SK-N-SH (cell line): Measurements from ENCODE around the gene PTPN23. TPM values are rescaled to one million over a fixed set of nuclear protein-coding genes. Genes with fewer than 3 reads are reported as not detected.

Source experiments
- CTCF ChIA-PET: fragments of 300-600, 350-600 bp; formaldehyde crosslinking; extraction: SDS; loops from one replicate; lab custom pipeline; 2021; lab: Yijun Ruan, JAX
- POLR2A ChIA-PET: fragments of 350-600 bp; sonication (Branson Sonifier 250); formaldehyde crosslinking; extraction: SDS; loops from one replicate; lab custom pipeline; 2020; ENCODE audit warnings: antibody characterized with exemption, inconsistent platforms; lab: Yijun Ruan, JAX
- DNase-seq: peaks from one replicate; pipeline ENCODE4 v3.0.0; 2012
- H2AFZ ChIP-seq: fragments of 200-600 bp; sonication (generic); 2 replicates; pipeline ENCODE4 v1.8.1; 2016; ENCODE audit warnings: antibody characterized with exemption, mild to moderate bottlenecking, low read depth
- H3F3A ChIP-seq: fragments of 200-600 bp; sonication (generic); replicated peaks from 2 replicates; pipeline ENCODE3; 2016; ENCODE audit warnings: antibody characterized with exemption, mild to moderate bottlenecking; ENCODE audit not compliant: insufficient read depth
- H3K27ac ChIP-seq, 2 experiments: fragments of 200-500 bp in 1 of 2; fragments of 200-600 bp in 1 of 2; sonication (Bioruptor generic) in 1 of 2; sonication (generic), shearing (Covaris generic) in 1 of 2; 2 replicates each; pipeline versions ENCODE4 v1.5.1 to v1.6.1; 2014 to 2016; ENCODE audit warnings: low read depth in 2 of 2, inconsistent platforms in 1 of 2, low read length in 1 of 2, mild to moderate bottlenecking in 1 of 2, mixed read lengths in 1 of 2
- H3K27me3 ChIP-seq: fragments of 200-600 bp; sonication (generic), shearing (Covaris generic); 2 replicates; pipeline ENCODE4 v1.6.1; 2016; ENCODE audit warnings: mixed run types; ENCODE audit not compliant: insufficient read depth
- H3K36me3 ChIP-seq, 2 experiments: fragments of 200-500 bp in 1 of 2; fragments of 200-600 bp in 1 of 2; sonication (Bioruptor generic) in 1 of 2; sonication (generic) in 1 of 2; replicated peaks in 1 of 2; 2 replicates each; pipeline versions ENCODE3 to v1.5.1; 2014 to 2016; ENCODE audit warnings: low read length in 1 of 2, mild to moderate bottlenecking in 1 of 2; ENCODE audit not compliant: insufficient read depth in 2 of 2, control insufficient read depth in 1 of 2
- H3K4me1 ChIP-seq, 2 experiments: fragments of 200-500 bp in 1 of 2; fragments of 200-600 bp in 1 of 2; sonication (Bioruptor generic) in 1 of 2; sonication (generic), shearing (Covaris generic) in 1 of 2; 2 replicates each; pipeline versions ENCODE4 v1.5.1 to v1.6.1; 2014 to 2016; ENCODE audit warnings: low read depth in 1 of 2, low read length in 1 of 2, mixed run types in 1 of 2; ENCODE audit not compliant: insufficient read depth in 2 of 2, control insufficient read depth in 1 of 2
- H3K4me2 ChIP-seq: fragments of 200-600 bp; sonication (generic), shearing (Covaris generic); 2 replicates; pipeline ENCODE4 v1.6.1; 2017; ENCODE audit warnings: mixed run types
- H3K4me3 ChIP-seq, 2 experiments: fragments of 200-500 bp in 1 of 2; fragments of 200-600 bp in 1 of 2; sonication (Bioruptor generic) in 1 of 2; sonication (generic), shearing (Covaris generic) in 1 of 2; 2 replicates each; pipeline versions ENCODE4 v1.5.1 to v1.8.1; 2014 to 2016; ENCODE audit warnings: low read depth in 2 of 2, inconsistent platforms in 1 of 2, low read length in 1 of 2, mild to moderate bottlenecking in 1 of 2, mixed read lengths in 1 of 2, moderate library complexity in 1 of 2
- H3K79me2 ChIP-seq: fragments of 200-600 bp; sonication (generic); 2 replicates; pipeline ENCODE4 v1.8.1; 2017; ENCODE audit warnings: mild to moderate bottlenecking; ENCODE audit not compliant: insufficient read depth
- H3K9ac ChIP-seq: fragments of 200-600 bp; sonication (generic); 2 replicates; pipeline ENCODE4 v1.6.1; 2017; ENCODE audit warnings: mixed run types
- H3K9me2 ChIP-seq: fragments of 200-600 bp; sonication (generic); 2 replicates; pipeline ENCODE4 v1.6.1; 2017; ENCODE audit warnings: mixed run types
- H3K9me3 ChIP-seq: fragments of 200-600 bp; sonication (generic); 2 replicates; pipeline ENCODE4 v1.6.1; 2017; ENCODE audit warnings: mixed run types, mild to moderate bottlenecking, moderate library complexity
- H4K20me1 ChIP-seq: fragments of 200-600 bp; sonication (generic); 2 replicates; pipeline ENCODE4 v1.6.1; 2017; ENCODE audit warnings: mild to moderate bottlenecking, mixed run types; ENCODE audit not compliant: insufficient read depth
- CHD2 ChIP-seq: fragments of 150-350 bp; IDR thresholded peaks from 2 replicates; pipeline ENCODE4 v1.6.1; 2018; ENCODE audit warnings: low read length; ENCODE audit not compliant: partially characterized antibody
- CTCF ChIP-seq: fragments of 200-600 bp; sonication (generic); IDR thresholded peaks from 2 replicates; pipeline ENCODE4 v1.6.1; 2017; ENCODE audit warnings: antibody characterized with exemption, mild to moderate bottlenecking, moderate library complexity
- EP300 ChIP-seq, 2 experiments: IDR thresholded peaks; 2 replicates each; pipeline versions ENCODE4 v1.4.0 to v1.6.1; 2012; ENCODE audit warnings: borderline replicate concordance in 1 of 2, low read depth in 1 of 2, low read length in 1 of 2
- FOSL2 ChIP-seq: IDR thresholded peaks from 2 replicates; pipeline ENCODE4 v1.4.0; 2012; ENCODE audit warnings: low read depth, mild to moderate bottlenecking, moderate library complexity, borderline replicate concordance
- FOXJ3 ChIP-seq: sonication (generic); formaldehyde crosslinking; IDR thresholded peaks from 2 replicates; pipeline ENCODE4 v1.5.1; 2020; ENCODE audit warnings: mild to moderate bottlenecking, missing genetic modification reagents
- GABPA ChIP-seq: IDR thresholded peaks from 2 replicates; pipeline ENCODE4 v1.4.0; 2012; ENCODE audit warnings: low read depth, mild to moderate bottlenecking
- GATA2 ChIP-seq: sonication (generic); formaldehyde crosslinking; IDR thresholded peaks from 2 replicates; pipeline ENCODE4 v1.5.0; 2020; ENCODE audit warnings: mild to moderate bottlenecking, missing genetic modification reagents
- JUND ChIP-seq: IDR thresholded peaks from 2 replicates; pipeline ENCODE4 v1.4.0; 2012
- MEF2A ChIP-seq: IDR thresholded peaks from 2 replicates; pipeline ENCODE4 v1.4.0; 2012; ENCODE audit warnings: low read depth, borderline replicate concordance
- MXI1 ChIP-seq: IDR thresholded peaks from 2 replicates; pipeline ENCODE4 v1.6.1; 2012; ENCODE audit warnings: mild to moderate bottlenecking, low read depth, low read length, improper control_type of control experiment
- RAD21 ChIP-seq: IDR thresholded peaks from 2 replicates; pipeline ENCODE4 v1.6.1; 2012; ENCODE audit warnings: mild to moderate bottlenecking, low read length
- REST ChIP-seq: IDR thresholded peaks from 2 replicates; pipeline ENCODE4 v1.6.1; 2012; ENCODE audit warnings: mild to moderate bottlenecking, low read depth, low read length, moderate library complexity
- RFX5 ChIP-seq: IDR thresholded peaks from 2 replicates; pipeline ENCODE4 v1.6.1; 2012; ENCODE audit warnings: mild to moderate bottlenecking, improper control_type of control experiment, low read length
- RXRA ChIP-seq: IDR thresholded peaks from 2 replicates; pipeline ENCODE4 v1.4.0; 2012; ENCODE audit warnings: low read depth, mild to moderate bottlenecking, borderline replicate concordance
- SMC3 ChIP-seq: IDR thresholded peaks from 2 replicates; pipeline ENCODE4 v1.6.1; 2012; ENCODE audit warnings: low read depth, low read length, improper control_type of control experiment
- TAF1 ChIP-seq: IDR thresholded peaks from 2 replicates; pipeline ENCODE4 v1.6.1; 2012; ENCODE audit warnings: low read depth, mild to moderate bottlenecking, low read length, moderate library complexity, borderline replicate concordance
- TEAD4 ChIP-seq: IDR thresholded peaks from 2 replicates; pipeline ENCODE4 v1.4.0; 2012; ENCODE audit warnings: mild to moderate bottlenecking, borderline replicate concordance; ENCODE audit not compliant: insufficient read depth
- WGBS: methylation state at CpG from one replicate; pipeline ENCODE4 v1.1.6; 2017; ENCODE audit warnings: low lambda C conversion rate; 5-methylcytosine and 5-hydroxymethylcytosine counted together
- polyA plus RNA-seq, 3 experiments: library from polyadenylated mRNA; depleted of rRNA; stranded (reverse); fragments of >200 nt; gene quantifications; 2 replicates each; pipeline ENCODE4 v1.2.3, GENCODE V29; 2012
- TF ChIP-seq, protein P1 (sequence below): fragments of 150-350 bp; IDR thresholded peaks from 2 replicates; pipeline ENCODE4 v1.6.1; 2017; ENCODE audit warnings: antibody characterized with exemption, low read length, low read depth, borderline replicate concordance
- TF ChIP-seq, protein P2 (sequence below): IDR thresholded peaks from 2 replicates; pipeline ENCODE4 v1.4.0; 2012; ENCODE audit warnings: low read depth
- TF ChIP-seq, protein P3 (sequence below): IDR thresholded peaks from 2 replicates; pipeline ENCODE4 v1.4.0; 2012; ENCODE audit warnings: low read depth, borderline replicate concordance

PTPN23 gene
- polyA plus RNA-seq, 1 of the 3 experiments (the other 2 are of a cell fraction) = 10.9 TPM

- POLR2A ChIA-PET = no interaction called here
Observed at GRCh38 chr3:47392933-47393332, 12.1 kb downstream of the PTPN23 start.

More at GRCh38 chr3:47392933-47393332, 12.1 kb downstream of the PTPN23 start:
- Histone ChIP-seq H4K20me1 (peaks cover 75% of the 10 kb centered on the region), H3K36me3 (peaks cover 0 to 3% of the 10 kb centered on the region in 2 experiments), H3K4me1 (peaks cover 11 to 18% of the 10 kb centered on the region in 2 experiments; a peak in 2 of 4 replicates), H3F3A (no peaks in the 10 kb centered on the region), H3K9me3 (no peaks in the 10 kb centered on the region), H3K9ac (no peak overlapping the region), H3K4me2 (no peak overlapping the region), H3K27ac (no peak overlapping the region), H2AFZ (no peak overlapping the region), H3K9me2 (no peaks in the 10 kb centered on the region), H3K27me3 (no peaks in the 10 kb centered on the region), H3K4me3 (no peak overlapping the region)
- DNase-seq = no peak
- 100% methylated on average over 3 of the region's 3 CpGs for WGBS
- TF ChIP-seq MXI1 (no peak), SMC3 (no peak), TEAD4 (no peak), GABPA (no peak), CHD2 (no peak), CTCF (no peak), GATA2 (CRISPR knock-in tag) (no peak), FOXJ3 (no peak), EP300 (IDR thresholded peaks at IDR 0.05; ENCODE audit: borderline replicate concordance in 1 of 2, low read depth in 1 of 2, low read length in 1 of 2) (no peak), RAD21 (no peak), FOSL2 (no peak), RXRA (no peak), REST (no peak), TAF1 (no peak), MEF2A (no peak), JUND (no peak), RFX5 (no peak)
- TF ChIP-seq, protein P1, sequence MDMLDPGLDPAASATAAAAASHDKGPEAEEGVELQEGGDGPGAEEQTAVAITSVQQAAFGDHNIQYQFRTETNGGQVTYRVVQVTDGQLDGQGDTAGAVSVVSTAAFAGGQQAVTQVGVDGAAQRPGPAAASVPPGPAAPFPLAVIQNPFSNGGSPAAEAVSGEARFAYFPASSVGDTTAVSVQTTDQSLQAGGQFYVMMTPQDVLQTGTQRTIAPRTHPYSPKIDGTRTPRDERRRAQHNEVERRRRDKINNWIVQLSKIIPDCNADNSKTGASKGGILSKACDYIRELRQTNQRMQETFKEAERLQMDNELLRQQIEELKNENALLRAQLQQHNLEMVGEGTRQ = no peak
- TF ChIP-seq, protein P2, sequence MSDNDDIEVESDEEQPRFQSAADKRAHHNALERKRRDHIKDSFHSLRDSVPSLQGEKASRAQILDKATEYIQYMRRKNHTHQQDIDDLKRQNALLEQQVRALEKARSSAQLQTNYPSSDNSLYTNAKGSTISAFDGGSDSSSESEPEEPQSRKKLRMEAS = no peak
- TF ChIP-seq, protein P3, sequence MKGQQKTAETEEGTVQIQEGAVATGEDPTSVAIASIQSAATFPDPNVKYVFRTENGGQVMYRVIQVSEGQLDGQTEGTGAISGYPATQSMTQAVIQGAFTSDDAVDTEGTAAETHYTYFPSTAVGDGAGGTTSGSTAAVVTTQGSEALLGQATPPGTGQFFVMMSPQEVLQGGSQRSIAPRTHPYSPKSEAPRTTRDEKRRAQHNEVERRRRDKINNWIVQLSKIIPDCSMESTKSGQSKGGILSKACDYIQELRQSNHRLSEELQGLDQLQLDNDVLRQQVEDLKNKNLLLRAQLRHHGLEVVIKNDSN = no peak
- TF ChIP-seq, all 33 proteins: peak for 0
- CTCF ChIA-PET = no interaction called here
- H3K79me2 ChIP-seq = peaks cover 98% of the 10 kb centered on the region
